Testis (tissue), 3 donors: ENCODE results near the gene PC. TPM values are rescaled to one million over a fixed set of nuclear protein-coding genes. Genes with fewer than 3 reads are reported as not detected.

Experiments used
- DNase-seq: peaks from one replicate; pipeline ENCODE4 v3.0.0-alpha.2; 2019
- H3K27ac ChIP-seq, 2 donors: fragments of 200-600 bp; sonication (generic); one replicate each; pipeline ENCODE4 v1.5.1; 2019
- H3K27me3 ChIP-seq: fragments of 200-600 bp; sonication (generic); one replicate; pipeline ENCODE4 v1.5.1; 2019
- H3K36me3 ChIP-seq: fragments of 200-600 bp; sonication (generic); one replicate; pipeline ENCODE4 v1.5.1; 2017; ENCODE audit warnings: low read depth; ENCODE audit errors: missing control alignments
- H3K4me1 ChIP-seq: fragments of 200-600 bp; sonication (generic); one replicate; pipeline ENCODE4 v1.5.1; 2019
- H3K4me3 ChIP-seq, 2 donors: fragments of 200-600 bp; sonication (generic); one replicate each; pipeline ENCODE4 v1.5.1; 2017 to 2019
- H3K9me3 ChIP-seq: fragments of 200-600 bp; sonication (generic); one replicate; pipeline ENCODE4 v1.5.1; 2017
- POLR2A ChIP-seq: fragments of 450-650 bp; IDR thresholded peaks from one replicate; pipeline ENCODE4 v1.6.1; 2017; ENCODE audit warnings: antibody characterized with exemption, mild to moderate bottlenecking, moderate library complexity
- WGBS, 2 donors: methylation state at CpG; one replicate each; pipeline ENCODE4 v1.1.5; 2018; 5-methylcytosine and 5-hydroxymethylcytosine counted together
- intact Hi-C: fragments of 100-400 bp; cut with DNase I; formaldehyde crosslinking; loops from one replicate; pipeline ENCODE4 v1.15.1; 2023; ENCODE audit warnings: low total_unique reads
- polyA plus RNA-seq: library from polyadenylated mRNA; stranded (reverse); fragments of 350-450 nt; fragmentation: Illumina TruSeq; extraction: RNeasy Lipid Tissue Mini Kit (QIAGEN cat#74804); gene quantifications from one replicate; pipeline ENCODE4 v1.2.3, GENCODE V29; 2014; ENCODE audit warnings: low read depth, low replicate concordance; ENCODE audit not compliant: insufficient read depth
- total RNA-seq, 2 donors: library from RNA; depleted of rRNA; stranded (reverse); fragments of >200 nt; gene quantifications; one replicate each; pipeline ENCODE4 v1.2.3, GENCODE V29; 2016
- TF ChIP-seq, protein P1 (sequence below), 3 experiments: fragments of 450-650 bp in 2 of 3; fragments of 200-600 bp in 1 of 3; sonication (generic) in 1 of 3; IDR thresholded peaks; one replicate each; pipeline ENCODE4 v1.5.1; 2016 to 2019; ENCODE audit warnings: antibody characterized with exemption in 3 of 3, mild to moderate bottlenecking in 2 of 3, moderate library complexity in 1 of 3

PC gene
- total and polyA plus RNA-seq, 3 donors from 2014 or later: 40.9 to 53.1 (median 46.0) TPM

DNA sequence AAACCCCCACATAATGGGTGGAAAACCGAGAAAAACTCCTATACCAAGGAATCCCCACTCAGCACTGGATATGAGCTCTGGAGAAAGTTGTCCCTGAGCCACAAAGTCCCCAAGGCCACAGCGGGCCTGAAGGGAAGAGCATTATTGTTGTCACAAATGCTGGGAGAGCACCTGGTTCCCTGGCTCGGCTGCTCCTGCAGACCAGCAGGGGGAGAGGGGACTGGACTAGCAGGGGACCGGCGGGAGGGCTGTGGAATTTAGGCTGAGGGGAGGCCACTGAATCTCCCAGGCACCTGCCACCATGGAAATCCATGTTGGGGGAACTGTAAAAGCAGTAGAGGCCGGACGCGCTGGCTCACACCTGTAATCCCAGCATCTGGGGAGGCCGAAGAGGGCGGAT lies 7.0 kb downstream of the PC start:
- 94% methylated on average over 10 of the region's 10 CpGs for WGBS, 2 donors
- Histone ChIP-seq H3K36me3 (no peaks in the 10 kb centered on the region), H3K9me3 (no peaks in the 10 kb centered on the region), H3K27me3 (no peaks in the 10 kb centered on the region), H3K4me3 (no peak overlapping the region), H3K27ac (no peak overlapping the region), H3K4me1 (no peaks in the 10 kb centered on the region)
- TF ChIP-seq POLR2A: no peak
- TF ChIP-seq, protein P1, sequence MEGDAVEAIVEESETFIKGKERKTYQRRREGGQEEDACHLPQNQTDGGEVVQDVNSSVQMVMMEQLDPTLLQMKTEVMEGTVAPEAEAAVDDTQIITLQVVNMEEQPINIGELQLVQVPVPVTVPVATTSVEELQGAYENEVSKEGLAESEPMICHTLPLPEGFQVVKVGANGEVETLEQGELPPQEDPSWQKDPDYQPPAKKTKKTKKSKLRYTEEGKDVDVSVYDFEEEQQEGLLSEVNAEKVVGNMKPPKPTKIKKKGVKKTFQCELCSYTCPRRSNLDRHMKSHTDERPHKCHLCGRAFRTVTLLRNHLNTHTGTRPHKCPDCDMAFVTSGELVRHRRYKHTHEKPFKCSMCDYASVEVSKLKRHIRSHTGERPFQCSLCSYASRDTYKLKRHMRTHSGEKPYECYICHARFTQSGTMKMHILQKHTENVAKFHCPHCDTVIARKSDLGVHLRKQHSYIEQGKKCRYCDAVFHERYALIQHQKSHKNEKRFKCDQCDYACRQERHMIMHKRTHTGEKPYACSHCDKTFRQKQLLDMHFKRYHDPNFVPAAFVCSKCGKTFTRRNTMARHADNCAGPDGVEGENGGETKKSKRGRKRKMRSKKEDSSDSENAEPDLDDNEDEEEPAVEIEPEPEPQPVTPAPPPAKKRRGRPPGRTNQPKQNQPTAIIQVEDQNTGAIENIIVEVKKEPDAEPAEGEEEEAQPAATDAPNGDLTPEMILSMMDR (IDR thresholded peaks at IDR 0.05): no peak
- intact Hi-C loops: no loop called here
- no peak for DNase-seq

DNA sequence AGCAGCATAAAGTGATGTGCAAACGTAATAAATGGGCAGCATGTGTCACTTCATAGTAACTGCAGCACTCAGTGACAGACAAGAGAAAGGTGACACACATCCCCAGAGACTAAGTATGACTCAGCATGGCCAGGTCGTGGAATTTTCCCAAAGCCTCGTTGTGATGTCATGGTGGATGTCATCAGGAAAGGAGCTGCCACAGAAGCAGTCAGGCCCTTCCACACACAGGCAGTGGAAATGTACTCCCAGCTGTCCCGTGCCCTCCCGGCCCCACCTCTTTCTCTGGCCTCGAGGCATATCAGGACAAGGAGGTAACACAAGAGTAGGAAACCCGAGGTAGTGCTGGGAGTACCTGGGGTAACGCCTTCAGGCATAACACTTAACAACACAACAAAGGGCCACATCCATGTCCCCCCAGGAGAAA lies 8.1 kb downstream of the PC start:
- Histone ChIP-seq H3K27ac (no peak overlapping the region), H3K36me3 (no peaks in the 10 kb centered on the region), H3K27me3 (no peaks in the 10 kb centered on the region), H3K4me1 (no peaks in the 10 kb centered on the region), H3K4me3 (no peak overlapping the region), H3K9me3 (no peaks in the 10 kb centered on the region)
- no peak for DNase-seq
- no peak for TF ChIP-seq POLR2A
- TF ChIP-seq, protein P1 (IDR thresholded peaks at IDR 0.05): no peak
- intact Hi-C loops: no loop called here
- WGBS, 2 donors: 66 to 73% methylated on average over 7 to 8 of the region's 8 CpGs

DNA sequence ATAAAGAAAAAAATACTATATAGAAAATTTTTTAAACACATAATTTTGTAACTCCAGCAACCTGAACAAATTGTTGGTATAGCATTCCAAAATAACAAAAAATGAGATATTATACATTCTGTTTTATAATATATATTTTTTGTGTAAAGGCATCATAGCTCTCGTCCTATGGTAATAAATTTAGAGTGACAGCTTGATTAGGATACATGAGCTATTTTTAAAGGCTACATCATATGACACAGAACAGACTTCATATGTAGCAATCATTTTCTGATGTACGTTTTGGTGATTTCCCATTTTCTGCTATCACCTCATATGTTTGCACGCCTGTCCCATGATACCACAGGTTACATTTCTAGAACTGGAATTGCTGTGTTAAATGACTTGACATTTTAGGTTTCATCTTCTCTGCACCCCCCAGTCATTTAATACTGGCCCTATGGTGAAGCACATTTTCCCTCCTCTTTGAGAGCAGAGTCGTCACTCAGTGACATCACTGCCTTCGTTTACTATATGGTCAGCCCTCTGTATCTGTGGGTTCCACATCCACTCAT lies 19.5 kb downstream of the PC start:
- intact Hi-C loops: no loop called here
- Histone ChIP-seq H3K27ac (no peak overlapping the region), H3K36me3 (no peaks in the 10 kb centered on the region), H3K4me1 (no peaks in the 10 kb centered on the region), H3K9me3 (no peaks in the 10 kb centered on the region), H3K4me3 (no peak overlapping the region), H3K27me3 (no peaks in the 10 kb centered on the region)
- WGBS, 2 donors: 92 to 95% methylated on average over 5 of the region's 5 CpGs
- DNase-seq: no peak
- TF ChIP-seq POLR2A: no peak
- TF ChIP-seq, protein P1 (IDR thresholded peaks at IDR 0.05): no peak

DNA sequence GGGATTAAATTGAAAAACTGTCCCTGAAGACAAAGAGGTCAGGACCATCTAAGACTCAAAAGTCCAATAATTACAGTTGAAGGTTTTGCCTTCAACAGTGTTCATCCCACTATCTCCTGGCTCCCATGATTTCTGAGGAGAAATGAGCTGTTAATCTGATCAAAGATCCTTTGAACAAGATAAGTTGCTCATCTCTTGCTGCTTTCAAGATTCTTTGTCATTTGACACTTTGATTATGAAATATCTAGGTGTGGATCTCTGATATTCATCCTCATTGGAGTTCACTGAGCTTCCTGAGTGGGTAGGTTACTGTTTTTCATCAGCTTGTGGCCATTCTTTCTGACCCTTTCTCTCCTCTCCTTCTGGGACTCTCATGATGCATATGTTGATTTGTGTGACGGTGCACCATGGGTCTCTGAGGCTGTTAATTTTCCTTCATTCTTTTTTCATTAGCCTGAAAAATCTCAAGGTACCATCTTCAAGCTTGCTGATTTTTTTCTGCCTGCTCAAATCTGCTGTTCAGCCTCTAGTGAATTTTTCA lies 20.9 kb downstream of the PC start:
- no peak for TF ChIP-seq POLR2A
- TF ChIP-seq, protein P1 (IDR thresholded peaks at IDR 0.05): no peak
- H3K27me3 ChIP-seq: no peaks in the 10 kb centered on the region
- H3K9me3 ChIP-seq: no peaks in the 10 kb centered on the region
- intact Hi-C loops: no loop called here
- no peaks in the 10 kb centered on the region for H3K36me3 ChIP-seq
- no peak overlapping the region for H3K27ac ChIP-seq
- no peak for DNase-seq
- no peak overlapping the region for H3K4me3 ChIP-seq
- WGBS, 2 donors: 96 to 100% methylated on average over 1 of the region's 1 CpG
- peaks cover 3% of the 10 kb centered on the region for H3K4me1 ChIP-seq

DNA sequence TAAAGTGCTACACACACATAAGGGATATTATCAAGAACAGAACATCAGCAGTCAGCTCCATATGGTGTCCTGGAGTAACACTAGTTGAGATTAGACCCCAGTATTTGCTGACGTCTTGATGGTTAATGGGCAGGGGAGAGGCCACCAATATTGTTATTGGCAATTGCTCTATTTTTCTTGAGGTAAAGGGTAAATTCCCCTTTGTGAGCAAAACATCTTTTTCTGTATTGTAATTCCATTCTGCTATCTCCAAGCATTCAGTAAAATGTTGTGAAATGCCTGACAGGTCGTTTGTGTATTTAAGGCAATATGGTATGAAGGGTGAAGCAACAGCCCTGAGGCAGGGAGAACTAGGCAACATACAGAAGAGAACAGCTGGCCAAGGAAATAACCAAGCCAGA lies 21.9 kb downstream of the PC start:
- Histone ChIP-seq H3K36me3 (no peaks in the 10 kb centered on the region), H3K27ac (no peak overlapping the region), H3K27me3 (no peaks in the 10 kb centered on the region), H3K4me1 (peaks cover 3% of the 10 kb centered on the region), H3K4me3 (no peak overlapping the region), H3K9me3 (no peaks in the 10 kb centered on the region)
- intact Hi-C loops: no loop called here
- no peak for DNase-seq
- no peak for TF ChIP-seq POLR2A
- TF ChIP-seq, protein P1 (IDR thresholded peaks at IDR 0.05): no peak
- WGBS, 2 donors: 65 to 70% methylated on average over 2 of the region's 2 CpGs
